ENCODE data around the gene SCG2.

SCG2 gene

DNA sequence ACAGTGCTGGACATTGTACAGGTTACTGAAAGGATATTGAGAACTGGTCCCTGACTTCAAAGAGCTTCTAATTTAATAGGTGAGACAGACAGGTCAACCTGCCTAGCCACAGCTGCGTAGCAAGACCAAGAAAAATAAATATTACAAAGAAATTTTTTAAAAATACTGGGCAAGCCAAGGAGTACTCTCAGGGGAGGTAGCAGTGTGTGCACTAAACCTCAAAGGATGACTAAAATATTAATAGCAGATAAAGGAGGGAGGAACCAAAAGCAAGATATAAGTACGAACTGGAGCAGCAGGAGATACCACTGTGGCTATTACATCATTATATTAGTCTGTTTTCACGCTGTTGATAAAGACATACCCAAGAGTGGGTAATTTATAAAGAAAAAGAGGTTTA is 14.9 kb downstream of the SCG2 start:
- TF ChIP-seq, protein P1, sequence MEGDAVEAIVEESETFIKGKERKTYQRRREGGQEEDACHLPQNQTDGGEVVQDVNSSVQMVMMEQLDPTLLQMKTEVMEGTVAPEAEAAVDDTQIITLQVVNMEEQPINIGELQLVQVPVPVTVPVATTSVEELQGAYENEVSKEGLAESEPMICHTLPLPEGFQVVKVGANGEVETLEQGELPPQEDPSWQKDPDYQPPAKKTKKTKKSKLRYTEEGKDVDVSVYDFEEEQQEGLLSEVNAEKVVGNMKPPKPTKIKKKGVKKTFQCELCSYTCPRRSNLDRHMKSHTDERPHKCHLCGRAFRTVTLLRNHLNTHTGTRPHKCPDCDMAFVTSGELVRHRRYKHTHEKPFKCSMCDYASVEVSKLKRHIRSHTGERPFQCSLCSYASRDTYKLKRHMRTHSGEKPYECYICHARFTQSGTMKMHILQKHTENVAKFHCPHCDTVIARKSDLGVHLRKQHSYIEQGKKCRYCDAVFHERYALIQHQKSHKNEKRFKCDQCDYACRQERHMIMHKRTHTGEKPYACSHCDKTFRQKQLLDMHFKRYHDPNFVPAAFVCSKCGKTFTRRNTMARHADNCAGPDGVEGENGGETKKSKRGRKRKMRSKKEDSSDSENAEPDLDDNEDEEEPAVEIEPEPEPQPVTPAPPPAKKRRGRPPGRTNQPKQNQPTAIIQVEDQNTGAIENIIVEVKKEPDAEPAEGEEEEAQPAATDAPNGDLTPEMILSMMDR (IDR thresholded peaks at IDR 0.05; ENCODE audit: extremely low read depth, insufficient read depth, missing control alignments), result no peak
- in situ Hi-C loops (cut with MboI; ENCODE audit: low pct_unique_long_range_greater_than_20kb, low sequenced_read_pairs, unreplicated experiment), result no loop called here
- no peak for DNase-seq (ENCODE audit: low spot score)

DNA sequence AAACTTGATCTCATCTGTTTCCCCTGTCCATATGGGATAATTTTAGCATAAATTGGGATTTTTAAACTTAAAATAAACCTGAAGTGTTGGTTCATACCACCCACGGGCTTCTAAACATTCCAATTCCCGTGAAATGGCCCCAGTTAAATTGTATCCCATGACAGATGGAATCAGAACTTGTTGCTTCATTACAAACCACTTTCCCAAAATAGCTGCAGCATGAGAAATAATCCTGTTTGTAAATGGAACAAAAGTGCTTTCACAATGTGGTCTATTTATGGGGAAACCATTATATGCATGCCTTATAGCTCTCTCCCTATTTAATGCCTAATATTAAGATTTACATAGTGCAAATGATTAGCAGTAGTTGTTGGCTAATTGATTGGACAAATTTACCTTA is 15.9 kb downstream of the SCG2 start:
- DNase-seq (ENCODE audit: low spot score), result no peak
- in situ Hi-C loops (cut with MboI; ENCODE audit: low pct_unique_long_range_greater_than_20kb, low sequenced_read_pairs, unreplicated experiment), result no loop called here
- TF ChIP-seq, protein P1 (IDR thresholded peaks at IDR 0.05; ENCODE audit: extremely low read depth, insufficient read depth, missing control alignments), result no peak

DNA sequence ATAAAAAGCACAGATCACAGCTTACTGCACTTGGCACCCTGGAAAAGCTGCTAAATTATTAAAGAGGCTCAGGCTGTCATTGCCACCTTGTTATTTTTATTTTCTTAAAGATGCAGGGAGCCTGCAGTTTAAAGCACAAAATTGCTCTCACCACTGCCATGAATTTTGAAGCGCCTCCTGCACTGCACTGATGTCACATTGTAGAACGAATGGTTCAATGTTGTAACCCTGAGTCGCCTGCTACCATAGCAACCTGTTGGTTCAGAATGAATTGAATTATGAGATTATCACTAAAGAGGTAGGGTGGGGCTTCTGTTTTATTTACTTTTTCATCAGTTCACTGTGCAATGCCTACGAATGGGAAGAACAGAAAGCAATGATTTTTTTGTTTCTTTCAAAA is 16.5 kb downstream of the SCG2 start:
- no peak for DNase-seq (ENCODE audit: low spot score)
- TF ChIP-seq, protein P1 (IDR thresholded peaks at IDR 0.05; ENCODE audit: extremely low read depth, insufficient read depth, missing control alignments), result no peak
- in situ Hi-C loops (cut with MboI; ENCODE audit: low pct_unique_long_range_greater_than_20kb, low sequenced_read_pairs, unreplicated experiment), result no loop called here

DNA sequence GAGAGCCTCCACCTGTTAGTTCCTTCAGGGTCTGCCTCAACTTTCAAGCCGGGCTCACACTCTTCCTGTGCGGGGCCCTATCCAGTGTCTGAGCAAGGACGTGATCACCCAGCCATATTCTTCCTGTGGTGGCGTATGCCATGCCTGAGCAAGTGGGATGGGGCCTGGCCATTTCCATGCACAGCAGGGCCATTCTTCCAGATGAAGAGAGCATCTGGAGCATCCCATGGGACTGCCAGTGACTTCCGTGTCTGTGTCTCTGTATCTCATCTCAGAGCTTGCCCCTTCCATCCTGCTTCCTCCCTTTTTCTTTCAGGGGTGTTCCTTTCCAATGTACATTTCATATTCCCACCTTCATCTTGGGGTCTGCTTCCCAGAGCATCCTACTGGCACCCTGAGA is 20.2 kb downstream of the SCG2 start:
- TF ChIP-seq, protein P1 (IDR thresholded peaks at IDR 0.05; ENCODE audit: extremely low read depth, insufficient read depth, missing control alignments), result no peak
- DNase-seq (ENCODE audit: low spot score), result no peak
- in situ Hi-C loops (cut with MboI; ENCODE audit: low pct_unique_long_range_greater_than_20kb, low sequenced_read_pairs, unreplicated experiment), result no loop called here

DNA sequence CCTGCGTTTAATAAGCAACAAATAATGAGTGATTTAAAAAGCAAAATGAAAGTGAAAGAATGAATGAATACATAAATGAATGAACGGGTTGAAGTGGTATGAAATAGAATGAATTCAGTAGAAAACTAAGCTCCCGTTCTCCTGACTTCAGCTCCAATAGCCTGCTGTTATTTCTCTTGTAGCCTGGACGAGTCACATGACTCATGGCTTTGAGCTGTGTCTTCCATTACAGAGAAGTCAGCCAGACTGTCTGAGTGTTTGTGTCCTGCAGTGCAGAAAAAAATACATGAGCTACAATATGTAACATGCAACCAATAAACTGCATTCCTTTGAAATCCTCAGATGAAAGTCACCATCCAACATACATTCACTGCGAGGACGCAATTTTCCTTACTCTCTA is 21.2 kb downstream of the SCG2 start:
- no peak for DNase-seq (ENCODE audit: low spot score)
- in situ Hi-C loops (cut with MboI; ENCODE audit: low pct_unique_long_range_greater_than_20kb, low sequenced_read_pairs, unreplicated experiment), result no loop called here
- TF ChIP-seq, protein P1 (IDR thresholded peaks at IDR 0.05; ENCODE audit: extremely low read depth, insufficient read depth, missing control alignments), result no peak

DNA sequence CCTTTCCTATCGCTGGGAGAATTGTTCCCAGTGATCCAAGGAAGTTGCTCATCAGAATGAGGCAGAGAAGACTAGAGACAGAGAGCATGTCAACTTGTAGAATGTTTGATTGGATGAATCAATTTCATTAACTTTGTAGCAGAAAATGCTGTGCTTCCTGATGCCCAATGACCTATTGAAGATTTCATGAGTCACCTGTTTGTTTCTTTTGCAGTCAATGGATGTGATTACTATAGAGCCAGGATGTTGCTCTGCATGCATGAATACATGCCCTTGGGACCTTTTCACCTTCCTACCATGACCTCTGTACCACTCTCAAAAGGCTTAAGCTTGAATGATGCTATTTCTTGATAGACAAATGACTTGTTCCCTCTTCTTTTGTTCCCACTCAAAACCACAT is 23.3 kb downstream of the SCG2 start:
- in situ Hi-C loops (cut with MboI; ENCODE audit: low pct_unique_long_range_greater_than_20kb, low sequenced_read_pairs, unreplicated experiment), result no loop called here
- no peak for DNase-seq (ENCODE audit: low spot score)
- TF ChIP-seq, protein P1 (IDR thresholded peaks at IDR 0.05; ENCODE audit: extremely low read depth, insufficient read depth, missing control alignments), result no peak

DNA sequence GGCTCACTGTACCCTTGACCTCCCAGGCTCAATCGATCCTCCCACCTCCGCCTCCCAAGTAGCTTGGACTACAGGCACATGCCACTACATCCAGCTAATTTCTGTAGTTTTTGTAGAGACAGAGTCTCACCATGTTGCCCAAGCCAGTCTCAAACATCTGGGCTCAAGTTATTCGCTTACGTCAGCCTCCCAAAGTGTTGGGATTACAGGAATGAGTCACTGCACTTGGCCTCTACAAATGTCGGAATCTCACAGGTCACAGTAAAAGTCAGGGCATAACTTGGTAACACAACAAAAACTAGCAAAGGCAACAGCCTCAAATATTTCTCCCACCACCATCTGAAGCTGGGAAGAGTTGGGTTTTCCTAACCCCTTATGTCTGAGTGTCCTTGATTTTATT is 25.3 kb downstream of the SCG2 start:
- TF ChIP-seq, protein P1 (IDR thresholded peaks at IDR 0.05; ENCODE audit: extremely low read depth, insufficient read depth, missing control alignments), result no peak
- in situ Hi-C loops (cut with MboI; ENCODE audit: low pct_unique_long_range_greater_than_20kb, low sequenced_read_pairs, unreplicated experiment), result no loop called here
- DNase-seq (ENCODE audit: low spot score), result no peak

All from GM13977 (cell line).